HG03135 (cell line): ENCODE results near the gene LARP7.
"Not testable (repeated sequence)": the region's sequence is repeated elsewhere in the genome, so short reads cannot be mapped to it uniquely, and the experiment has no call there.

Experiments used
- ATAC-seq: cut with Tn5 transposase; IDR thresholded peaks from one replicate; pipeline ENCODE4 v1.9.1; 2021; ENCODE audit warnings: mild to moderate bottlenecking, moderate library complexity; ENCODE audit not compliant: unreplicated experiment

LARP7 gene

DNA sequence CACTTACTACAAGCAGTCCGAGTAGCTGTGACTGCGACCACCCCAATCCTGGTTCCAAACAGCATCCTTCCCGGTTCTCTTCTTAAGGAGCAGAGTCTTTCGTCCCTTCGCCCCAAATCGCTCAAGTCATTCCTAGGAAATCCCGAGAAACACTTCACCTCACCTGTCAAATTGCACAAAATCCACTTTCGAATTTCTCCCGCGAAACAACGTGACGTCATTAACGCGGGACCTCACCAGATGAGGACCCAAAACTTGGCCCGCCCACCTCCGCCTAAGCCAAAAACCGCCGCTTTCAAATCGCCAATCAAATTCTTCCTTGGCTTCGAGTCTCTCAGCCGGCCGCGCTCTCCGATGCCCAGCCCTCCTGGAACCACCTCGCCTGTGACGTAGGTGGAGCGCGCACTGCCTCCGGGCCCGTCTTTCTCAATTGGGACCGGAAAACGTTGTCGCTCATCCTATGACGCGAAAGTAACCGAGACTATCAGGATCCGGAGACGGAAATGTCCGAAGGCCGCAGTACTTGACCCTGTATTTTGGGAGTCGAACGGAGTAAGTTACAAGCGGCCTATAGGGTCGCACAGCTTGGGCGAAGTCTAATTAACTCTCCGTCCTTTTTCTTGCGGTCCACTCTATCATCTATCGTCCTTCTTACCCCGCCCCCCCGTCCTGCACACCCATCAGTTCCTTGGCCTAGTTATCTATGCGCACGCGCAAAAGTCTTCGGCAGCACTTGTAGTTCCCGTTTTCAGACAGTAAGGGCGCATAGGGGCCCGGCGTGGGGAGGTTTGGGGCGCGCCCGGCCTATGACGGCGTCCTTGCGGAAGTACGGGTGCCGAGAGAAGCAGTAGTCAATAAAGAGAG lies at the start of gene LARP7, which contains the start of gene ZGRF1:
Gene LARP7 (plus strand): TSS at position 456 of the 864 bp plus-strand sequence. CDS start 7,527 bp downstream, outside the sequence.
Gene ZGRF1 (minus strand): TSS at position 222 of the 864 bp plus-strand sequence. CDS start 3,733 bp downstream, outside the sequence.
- peak; percentile 88 for ATAC-seq

DNA sequence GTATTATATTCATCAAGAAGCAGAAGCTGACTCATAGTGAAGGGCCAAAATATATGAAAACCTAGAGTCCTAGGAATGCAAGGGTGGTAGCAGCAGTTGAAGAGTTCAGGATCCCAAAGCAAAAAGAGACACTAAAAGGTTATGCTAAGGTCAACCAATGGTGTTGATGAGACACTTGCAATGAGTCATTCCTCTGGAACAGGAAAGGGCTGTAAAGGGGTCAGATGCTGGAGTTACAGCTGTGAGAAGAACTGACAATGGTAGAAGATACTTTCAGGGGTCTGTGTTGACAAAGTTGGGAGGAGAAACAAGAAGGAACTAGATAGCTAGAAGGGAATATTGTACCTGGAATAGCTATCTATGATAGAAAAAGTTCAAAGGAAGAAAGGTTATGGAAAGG lies 47.7 kb upstream of the LARP7 start:
- no peak for ATAC-seq

DNA sequence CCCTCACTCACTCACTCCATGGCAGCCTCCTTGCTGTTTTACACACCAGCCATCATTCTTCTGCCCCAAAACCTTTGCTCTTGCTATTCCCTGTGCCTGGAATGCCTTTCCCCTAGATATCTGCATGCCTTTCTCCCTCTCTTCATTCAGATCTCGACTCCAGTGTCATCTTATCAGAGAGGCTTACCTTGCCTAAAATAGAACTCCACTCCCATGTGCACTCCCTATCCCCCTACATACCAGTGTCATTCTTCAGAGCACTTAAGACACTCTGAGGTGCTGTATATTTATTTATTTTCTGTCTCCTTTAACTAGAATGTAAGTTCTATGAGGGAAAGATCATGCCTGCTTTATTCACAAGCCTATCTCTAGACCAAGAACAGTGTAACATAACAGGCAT lies 45.4 kb upstream of the LARP7 start:
- no peak for ATAC-seq

DNA sequence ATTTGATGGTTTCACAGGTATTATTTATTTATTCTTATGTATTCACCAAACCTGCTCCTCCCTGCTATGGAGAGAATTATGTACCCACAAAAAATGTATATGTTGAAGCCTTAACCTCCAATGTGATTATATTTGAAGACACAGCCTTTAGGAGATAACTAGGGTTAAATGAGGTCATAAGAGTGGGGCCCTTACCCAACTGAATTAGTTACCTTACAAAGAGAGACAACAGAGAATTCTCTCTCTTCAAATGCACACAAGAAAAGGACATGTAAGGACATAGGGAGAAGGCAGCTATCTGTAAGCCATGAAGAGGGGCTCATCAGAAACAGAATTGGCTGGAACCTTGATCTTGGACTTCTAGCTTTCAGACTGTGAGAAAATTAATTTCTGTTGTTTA lies 44.2 kb upstream of the LARP7 start:
- ATAC-seq = no peak

DNA sequence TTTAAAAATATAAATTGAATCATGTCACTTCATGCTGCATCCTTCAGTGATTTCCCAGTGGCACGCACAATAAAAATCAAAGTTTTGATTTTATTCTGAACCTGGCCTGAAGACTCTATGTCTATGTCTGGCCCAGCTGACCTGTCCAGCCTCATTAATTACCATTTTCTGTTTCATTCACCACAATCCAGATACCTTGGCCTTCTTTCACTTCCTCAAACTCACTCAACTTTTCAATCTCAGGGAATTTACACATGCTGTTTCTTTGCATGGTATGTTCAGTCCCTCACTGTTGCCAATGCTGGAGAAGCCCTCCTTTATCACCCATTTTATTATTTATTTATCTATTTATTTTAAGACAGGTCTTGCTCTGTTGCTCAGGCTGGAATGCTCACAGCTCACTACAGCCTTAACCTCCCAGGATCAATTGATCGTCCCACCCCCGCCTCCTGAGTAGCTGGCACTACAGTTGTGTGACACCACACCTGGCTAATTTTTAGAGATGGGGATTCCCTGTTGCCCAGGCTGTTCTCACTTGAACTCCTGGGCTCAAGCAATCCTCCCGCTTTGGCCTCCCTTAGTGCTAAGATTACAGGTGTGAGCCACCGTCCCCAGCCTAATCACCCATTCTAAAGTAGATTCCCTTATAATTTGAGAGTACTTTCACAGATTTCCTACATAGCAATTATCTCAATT lies 43.4 kb upstream of the LARP7 start:
- ATAC-seq = peak; percentile 73

DNA sequence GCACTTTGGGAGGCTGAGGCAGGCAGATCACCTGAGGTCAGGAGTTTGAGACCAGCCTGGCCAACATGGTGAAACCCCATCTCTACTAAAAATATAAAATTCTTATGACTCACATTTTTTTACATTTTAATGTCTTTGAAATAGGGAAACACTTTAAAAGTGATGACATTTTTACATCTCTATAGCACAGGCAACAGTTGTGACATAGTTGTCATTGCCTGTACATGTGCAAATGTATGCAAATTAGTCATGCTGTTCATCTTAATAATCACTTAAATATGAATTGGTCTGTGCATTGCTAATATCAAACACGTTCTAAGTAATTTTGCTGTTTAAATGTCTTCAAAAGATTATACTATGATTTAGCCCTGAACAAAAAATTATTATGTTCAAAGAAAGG lies 42.0 kb upstream of the LARP7 start:
- ATAC-seq = no peak

DNA sequence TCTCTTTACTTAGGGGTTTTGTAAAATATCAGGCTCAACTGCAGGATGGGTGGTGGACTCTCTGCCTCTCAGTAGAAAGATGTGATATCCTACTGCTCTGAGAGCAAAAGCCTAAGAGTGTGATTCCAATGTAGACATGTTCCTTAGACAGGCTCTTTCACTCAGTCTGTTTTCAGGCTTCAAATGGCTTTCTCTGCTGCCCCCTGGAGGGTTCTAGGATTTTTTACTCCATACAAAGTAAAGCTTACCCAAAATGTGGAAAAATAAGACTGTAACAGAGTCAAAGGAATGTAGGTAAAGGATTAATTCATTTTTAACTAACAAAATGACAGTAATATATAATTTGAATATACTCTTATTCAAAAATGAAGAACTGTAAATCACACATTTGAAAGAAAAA lies 32.4 kb upstream of the LARP7 start:
- ATAC-seq = no peak

DNA sequence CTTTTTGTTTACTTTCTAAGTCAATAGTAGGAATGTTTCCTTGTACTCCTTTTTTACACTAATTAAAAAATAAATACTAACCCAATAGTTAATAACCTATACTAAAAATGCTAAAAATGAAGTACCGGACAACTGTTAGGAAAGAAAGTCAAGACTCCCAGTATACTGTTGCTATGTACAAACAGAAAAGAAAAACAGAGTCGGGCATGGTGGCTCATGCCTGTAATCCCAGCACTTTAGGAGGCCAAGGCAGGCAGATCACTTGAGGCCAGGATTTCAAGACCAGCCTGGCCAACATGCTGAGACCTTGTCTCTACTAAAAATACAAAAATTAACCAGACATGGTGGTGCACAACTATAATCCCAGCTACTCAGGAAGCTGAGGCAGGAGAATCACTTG lies 24.1 kb upstream of the LARP7 start:
- not testable (repeated sequence) for ATAC-seq

DNA sequence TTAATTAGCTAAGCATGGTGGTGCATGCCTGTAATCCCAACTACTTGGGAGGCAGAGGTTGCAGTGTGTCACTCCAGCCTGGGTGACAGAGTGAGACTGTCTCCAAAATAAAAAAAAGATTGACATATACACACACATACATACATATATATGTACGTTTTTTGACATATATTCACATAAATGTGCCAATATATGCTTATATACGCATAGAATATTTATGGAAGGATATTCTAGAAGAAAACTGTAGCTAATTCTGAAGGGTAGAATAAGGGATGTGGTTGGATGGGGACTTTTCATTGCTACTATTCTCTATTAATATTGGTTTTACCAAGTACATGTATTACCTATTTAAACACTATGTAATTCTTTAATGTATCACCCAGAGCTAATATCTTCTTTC lies 20.0 kb upstream of the LARP7 start:
- ATAC-seq = no peak

DNA sequence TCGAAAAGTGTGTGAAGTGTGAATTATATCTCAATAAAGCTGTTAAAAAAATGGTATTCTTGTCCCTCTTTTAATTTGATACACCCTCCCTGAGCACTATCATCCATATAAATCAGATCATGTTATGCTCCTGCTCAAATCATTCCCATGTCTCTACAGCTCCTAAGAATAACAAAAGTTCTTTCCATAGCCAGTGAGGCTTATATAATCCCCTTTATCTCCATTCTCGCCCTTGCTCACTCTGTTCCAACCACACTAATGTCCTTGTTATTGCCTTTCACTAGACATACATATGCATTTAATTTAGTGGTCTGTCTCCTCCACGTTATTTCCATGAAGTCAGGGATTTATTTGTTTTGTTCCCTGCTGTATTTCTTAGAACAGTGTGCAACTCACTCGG lies 10.7 kb upstream of the LARP7 start:
- ATAC-seq = no peak

DNA sequence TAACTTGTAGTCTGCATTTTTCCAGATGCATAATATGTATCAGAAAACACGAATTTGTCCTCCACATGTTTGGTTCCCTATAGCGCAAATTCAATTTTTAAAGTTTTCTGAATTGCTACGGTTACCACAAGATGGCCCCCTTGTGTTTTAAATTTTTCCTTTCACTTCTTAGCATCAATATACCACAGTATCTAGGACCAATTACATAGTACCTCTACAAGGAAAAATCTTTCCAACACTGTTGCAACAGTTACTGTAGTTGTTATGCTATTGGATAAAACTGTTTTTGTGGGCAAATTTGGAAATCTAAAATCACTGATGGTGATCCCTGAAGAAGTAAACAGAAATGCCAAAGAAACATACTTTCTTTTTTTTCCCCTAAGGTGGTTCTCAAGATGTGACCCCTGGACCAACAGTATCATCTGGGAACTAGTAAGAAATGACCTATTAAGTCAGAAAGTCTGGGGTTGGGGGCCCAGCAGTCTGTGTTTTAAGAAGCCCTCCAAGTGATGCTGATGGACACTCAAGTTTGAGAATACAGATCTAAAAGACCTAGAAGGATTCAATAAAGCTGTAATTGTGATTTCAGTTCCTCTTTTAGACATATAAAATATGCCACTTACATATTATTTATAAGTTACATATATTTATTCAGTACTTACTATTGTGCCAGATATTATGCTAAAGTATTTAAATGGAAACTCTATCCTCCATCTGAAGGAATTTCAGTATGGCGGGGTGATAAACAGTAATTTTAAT lies 3.3 kb upstream of the LARP7 start:
- no peak for ATAC-seq

DNA sequence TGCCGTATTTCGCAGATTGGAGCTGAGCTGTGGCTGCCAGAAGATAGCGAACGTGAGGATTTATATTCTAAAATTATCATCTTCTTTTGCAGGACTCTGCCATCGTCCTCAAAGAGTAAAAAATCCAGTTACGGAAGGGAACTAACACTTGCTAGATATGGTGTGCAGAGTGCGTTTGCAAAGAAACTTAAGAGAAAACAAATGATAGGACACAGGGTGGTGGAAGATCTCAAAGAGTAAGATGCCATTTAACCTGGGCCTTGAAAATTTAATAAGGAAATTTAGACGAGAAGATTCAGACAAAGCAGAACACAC lies 566 bp downstream of the LARP7 start:
- peak; percentile 6 for ATAC-seq

DNA sequence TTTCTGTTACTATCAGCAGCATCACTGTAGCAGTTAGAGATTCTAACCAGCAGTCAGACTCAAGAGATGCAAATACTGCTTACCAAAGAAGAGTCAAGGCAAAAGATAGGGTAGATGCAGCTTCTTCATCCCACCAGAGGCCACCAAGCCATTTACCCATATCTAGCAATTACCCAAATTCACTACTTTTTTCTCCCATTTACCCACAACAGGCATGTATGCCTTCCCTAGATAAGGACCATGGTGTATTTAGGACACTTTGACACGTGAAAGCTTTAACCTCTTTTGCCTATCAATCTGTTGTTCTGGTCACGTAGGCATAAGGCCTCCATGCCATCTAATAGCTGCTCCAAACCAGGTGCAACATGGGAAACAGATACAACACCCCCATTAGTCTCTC lies 5.6 kb downstream of the LARP7 start:
- ATAC-seq = no peak

DNA sequence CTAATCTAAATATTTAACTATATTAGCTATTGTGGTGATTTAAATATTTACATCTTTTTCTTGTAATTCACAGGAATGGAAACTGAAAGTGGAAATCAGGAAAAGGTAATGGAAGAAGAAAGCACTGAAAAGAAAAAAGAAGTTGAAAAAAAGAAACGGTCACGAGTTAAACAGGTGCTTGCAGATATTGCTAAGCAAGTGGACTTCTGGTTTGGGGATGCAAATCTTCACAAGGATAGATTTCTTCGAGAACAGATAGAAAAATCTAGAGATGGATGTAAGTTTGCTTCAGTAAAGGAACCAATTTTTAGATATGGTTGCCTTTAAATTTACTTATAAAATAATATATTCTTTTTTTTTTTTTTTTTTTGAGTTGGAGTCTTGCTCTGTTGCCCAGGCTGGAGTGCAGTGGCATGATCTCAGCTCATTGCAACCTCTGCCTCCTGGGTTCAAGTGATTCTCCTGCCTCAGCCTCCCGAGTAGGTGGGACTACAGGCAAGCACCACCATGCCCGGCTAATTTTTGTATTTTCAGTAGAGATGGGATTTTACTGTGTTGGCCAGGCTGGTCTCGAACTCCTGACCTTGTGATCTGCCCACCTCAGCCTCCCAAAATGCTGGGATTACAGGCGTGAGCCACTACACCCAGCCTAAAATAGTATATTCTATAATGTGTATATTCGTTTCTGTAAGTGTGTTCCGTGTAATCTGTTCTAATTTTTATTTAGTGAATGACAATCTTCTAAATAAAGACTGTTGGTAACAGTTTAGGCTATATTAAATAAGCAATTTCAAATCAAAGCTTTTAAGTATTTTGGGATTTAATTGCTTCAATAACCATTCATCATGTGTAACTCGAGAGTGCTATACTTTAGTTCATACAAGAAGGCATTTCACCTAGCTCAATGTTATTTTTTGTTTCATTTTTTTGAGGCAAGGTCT lies 7.9 kb downstream of the LARP7 start:
- ATAC-seq = not testable (repeated sequence)

DNA sequence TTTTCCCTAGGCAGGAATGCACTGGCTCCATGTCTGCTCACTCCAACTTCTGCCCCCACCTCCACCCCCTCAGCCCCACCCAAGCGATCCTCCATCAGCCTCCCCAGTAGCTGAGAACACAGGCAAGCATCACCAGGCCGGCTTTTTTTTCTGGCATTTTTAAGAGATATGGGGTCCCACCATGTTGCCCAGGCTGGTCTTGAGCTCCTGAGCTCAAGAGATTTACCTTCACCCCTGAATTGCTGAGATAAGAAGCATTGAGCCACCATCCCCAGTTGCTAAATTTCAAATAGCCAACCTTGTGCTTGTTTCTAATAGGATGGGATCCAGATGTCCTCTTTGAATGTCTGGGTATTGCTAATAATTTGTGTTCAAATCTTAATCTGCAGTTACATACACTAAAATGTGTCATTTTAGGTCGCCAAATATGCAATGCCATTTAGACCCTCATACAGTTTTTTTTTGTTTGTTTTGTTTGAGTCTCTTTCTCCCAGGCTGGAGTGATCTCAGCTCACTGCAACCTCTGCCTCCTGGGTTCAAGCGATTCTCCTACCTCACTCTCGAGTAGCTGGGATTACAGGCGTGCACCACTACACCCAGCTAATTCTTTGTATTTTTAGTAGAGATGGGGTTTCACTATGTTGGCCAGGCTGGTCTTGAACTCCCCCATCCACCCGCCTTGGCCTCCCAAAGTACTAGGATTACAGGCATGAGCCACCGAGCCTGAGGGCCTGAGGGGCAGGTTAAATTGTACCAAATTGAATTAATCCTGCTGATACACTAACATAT lies 8.8 kb downstream of the LARP7 start:
- ATAC-seq = no peak

DNA sequence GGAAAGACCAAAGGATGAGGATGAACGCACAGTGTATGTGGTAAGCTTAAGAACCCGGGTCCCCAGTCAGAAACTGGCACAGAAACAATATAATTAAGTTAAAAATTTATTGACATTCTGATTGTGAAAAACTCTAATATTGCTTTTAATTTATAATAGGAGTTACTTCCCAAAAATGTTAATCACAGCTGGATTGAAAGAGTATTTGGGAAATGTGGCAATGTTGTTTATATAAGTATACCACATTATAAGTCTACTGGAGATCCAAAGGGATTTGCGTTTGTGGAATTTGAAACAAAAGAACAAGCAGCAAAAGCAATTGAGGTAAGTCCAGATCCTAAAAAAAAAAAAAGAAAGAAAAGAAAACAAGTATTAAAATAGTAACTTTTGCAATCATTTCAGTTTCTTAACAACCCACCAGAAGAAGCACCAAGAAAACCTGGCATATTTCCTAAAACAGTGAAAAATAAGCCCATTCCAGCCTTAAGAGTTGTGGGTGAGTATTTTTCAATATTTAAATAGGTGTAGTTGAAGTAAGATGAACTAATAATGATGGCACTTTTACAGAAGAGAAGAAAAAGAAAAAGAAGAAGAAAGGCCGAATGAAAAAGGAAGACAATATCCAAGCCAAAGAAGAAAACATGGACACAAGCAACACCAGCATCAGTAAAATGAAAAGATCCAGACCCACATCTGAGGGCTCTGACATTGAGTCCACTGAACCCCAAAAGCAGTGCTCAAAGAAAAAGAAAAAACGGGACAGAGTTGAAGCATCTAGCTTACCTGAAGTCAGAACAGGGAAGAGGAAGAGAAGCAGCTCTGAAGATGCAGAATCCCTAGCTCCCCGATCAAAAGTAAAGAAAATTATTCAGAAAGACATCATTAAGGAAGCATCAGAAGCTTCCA lies 9.9 kb downstream of the LARP7 start:
- no peak for ATAC-seq

DNA sequence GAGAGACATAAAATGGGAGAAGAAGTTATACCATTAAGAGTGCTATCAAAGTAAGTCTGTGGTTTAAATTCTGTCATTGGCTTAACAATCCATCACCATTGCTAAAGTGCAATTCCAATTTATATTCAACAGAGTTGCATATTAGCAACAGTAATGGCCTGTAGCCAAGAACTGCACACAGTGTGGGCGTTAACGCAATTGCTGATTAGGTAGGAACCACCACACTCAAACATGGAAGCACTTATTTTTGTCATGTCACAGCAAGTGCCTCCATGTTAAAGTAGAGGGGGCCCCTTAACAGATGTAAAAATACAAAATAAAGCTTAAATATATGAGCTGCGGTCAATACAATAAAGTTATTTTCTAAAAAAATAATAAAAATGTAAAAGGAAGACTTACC lies 10.8 kb downstream of the LARP7 start:
- ATAC-seq = no peak

DNA sequence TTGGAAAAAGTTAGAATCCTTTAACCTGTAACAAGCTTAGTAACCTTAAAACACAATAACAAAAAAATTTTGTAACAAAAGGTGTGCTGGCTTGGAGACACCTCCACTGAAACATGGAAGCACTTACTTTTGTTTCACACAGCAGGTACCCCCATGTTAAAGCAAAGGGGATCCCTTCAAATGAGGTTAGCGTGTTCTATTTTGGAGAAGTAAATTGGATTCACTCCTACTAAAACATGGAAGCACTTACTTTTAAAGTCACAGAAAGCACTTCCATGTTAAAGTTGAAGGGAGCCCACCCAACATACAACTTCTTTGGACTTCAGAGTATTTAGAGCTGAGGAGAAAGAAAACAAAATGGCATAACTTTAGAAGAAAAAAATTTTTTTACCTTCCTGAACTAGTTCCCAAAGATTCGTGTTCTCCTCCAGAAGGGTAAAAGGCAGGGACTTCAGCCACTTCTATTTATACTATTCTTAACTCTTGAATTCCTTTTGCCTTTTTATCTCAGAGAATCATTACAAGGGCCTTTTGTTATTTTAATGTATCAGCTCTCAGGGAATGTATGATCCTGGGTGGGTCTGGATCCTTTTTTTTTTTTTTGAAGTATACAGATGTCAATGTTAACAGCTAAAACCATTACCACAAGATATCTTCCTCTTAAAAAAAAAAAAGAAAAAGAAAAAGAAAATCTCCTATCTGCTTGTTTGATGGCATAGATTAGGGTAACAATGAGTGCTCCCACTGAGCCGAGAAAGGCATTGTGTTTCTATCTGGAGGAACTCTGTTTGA lies 11.5 kb downstream of the LARP7 start:
- no peak for ATAC-seq
